ENCODE data around the gene UCHL1. TPM values are rescaled to one million over a fixed set of nuclear protein-coding genes. Genes with fewer than 3 reads are reported as not detected.

The UCHL1 gene
- total RNA-seq, 1 experiment from 2014 or later: 0.54 TPM

- H4K20me1 ChIP-seq (ENCODE audit: insufficient read depth): no peaks in the 10 kb centered on the region
- CTCF ChIA-PET: no interaction called here
- POLR2A ChIA-PET: no interaction called here
- H3K4me1 ChIP-seq (ENCODE audit: control insufficient read depth in 1 of 2, insufficient read depth in 2 of 2, low read length in 2 of 2): no peaks in the 10 kb centered on the region
- H2AFZ ChIP-seq (ENCODE audit: low read depth, low read length, poor library complexity, severe bottlenecking): no peak overlapping the region
- H3K9me2 ChIP-seq (ENCODE audit: insufficient read depth): no peaks in the 10 kb centered on the region
- RAD21 ChIA-PET (ENCODE audit: low non-redundant PET in 1 of 2, low total read pairs in 2 of 2, uncharacterized antibody in 2 of 2, unreplicated experiment in 2 of 2): no interaction called here
- H3K9me3 ChIP-seq (ENCODE audit: control insufficient read depth in 1 of 2, insufficient read depth in 1 of 2, low read depth in 1 of 2, low read length in 2 of 2): peaks cover 0 to 12% of the 10 kb centered on the region in 2 experiments; a peak in 1 of 4 replicates
- no peak overlapping the region for H3K27ac ChIP-seq (ENCODE audit: low read depth, low read length)
- DNase-seq (ENCODE audit: low read depth, low spot score) (no peak), ATAC-seq (no peak)
- intact Hi-C loops (cut with micrococcal nuclease): no loop called here
- no peak overlapping the region for H3K4me2 ChIP-seq (ENCODE audit: low read length)
- H3K9ac ChIP-seq (ENCODE audit: low read length): no peak overlapping the region
- no TSS peak for BruUV-seq (replicated peaks)
- TF ChIP-seq POLR2A (IDR thresholded peaks at IDR 0.05; ENCODE audit: borderline replicate concordance, extremely low read depth, insufficient read depth, insufficient read length) (no peak), SIN3A (IDR thresholded peaks at IDR 0.05; ENCODE audit: low read depth) (no peak), SP1 (IDR thresholded peaks at IDR 0.05; ENCODE audit: low read depth) (no peak), CTCF (IDR thresholded peaks at IDR 0.05 in 2 of 3, conservative IDR thresholded peaks at IDR 0.05 in 1 of 3; ENCODE audit: borderline replicate concordance in 1 of 3, insufficient read depth in 1 of 3, low read depth in 2 of 3, low read length in 2 of 3) (no peak), EZH2phosphoT487 (IDR thresholded peaks at IDR 0.05; ENCODE audit: borderline replicate concordance) (no peak), EZH2 (IDR thresholded peaks at IDR 0.05) (no peak), TCF7L2 (IDR thresholded peaks at IDR 0.05; ENCODE audit: borderline replicate concordance, extremely low read depth, insufficient read depth, insufficient read length) (no peak)
- H3K27me3 ChIP-seq (ENCODE audit: insufficient read depth, low read length): no peaks in the 10 kb centered on the region
- no peaks in the 10 kb centered on the region for H3K36me3 ChIP-seq (ENCODE audit: control insufficient read depth in 1 of 2, insufficient read depth in 2 of 2, low read length in 2 of 2)
- no peak overlapping the region for H3K4me3 ChIP-seq (replicated peaks in 1 of 2; ENCODE audit: low read depth in 1 of 2, low read length in 2 of 2)
- H3K79me2 ChIP-seq (ENCODE audit: insufficient read depth, low read length): no peaks in the 10 kb centered on the region
Measured at GRCh38 chr4:41299486-41299885, 42.8 kb downstream of the UCHL1 start.

DNA sequence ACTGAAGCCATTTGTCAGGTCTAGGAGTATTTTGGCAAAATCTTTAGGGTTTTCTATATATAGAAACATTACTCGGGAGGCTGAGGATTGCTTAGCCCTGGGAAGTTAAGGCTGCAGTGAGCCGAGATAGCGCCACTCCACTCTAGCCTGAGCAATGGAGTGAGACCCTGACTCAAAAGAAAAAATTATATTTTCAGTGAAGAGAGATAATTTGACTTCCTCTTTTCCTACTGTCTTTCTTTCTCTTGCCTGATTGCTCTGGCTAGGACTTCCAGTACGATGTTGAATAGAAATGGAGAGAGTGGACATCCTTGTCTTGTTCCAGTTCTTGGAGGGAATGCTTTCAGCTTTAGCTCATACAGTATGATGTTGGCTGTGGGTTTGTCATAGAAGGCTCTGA is 44.4 kb downstream of the UCHL1 start:
- Histone ChIP-seq H2AFZ (ENCODE audit: low read depth, low read length, poor library complexity, severe bottlenecking) (no peak overlapping the region), H3K4me2 (ENCODE audit: low read length) (no peak overlapping the region), H3K9me3 (ENCODE audit: control insufficient read depth in 1 of 2, insufficient read depth in 1 of 2, low read depth in 1 of 2, low read length in 2 of 2) (no peaks in the 10 kb centered on the region), H3K9ac (ENCODE audit: low read length) (no peak overlapping the region), H3K36me3 (ENCODE audit: control insufficient read depth in 1 of 2, insufficient read depth in 2 of 2, low read length in 2 of 2) (no peaks in the 10 kb centered on the region), H3K79me2 (ENCODE audit: insufficient read depth, low read length) (no peaks in the 10 kb centered on the region), H3K27me3 (ENCODE audit: insufficient read depth, low read length) (no peaks in the 10 kb centered on the region), H4K20me1 (ENCODE audit: insufficient read depth) (no peaks in the 10 kb centered on the region), H3K9me2 (ENCODE audit: insufficient read depth) (no peaks in the 10 kb centered on the region), H3K27ac (ENCODE audit: low read depth, low read length) (no peak overlapping the region), H3K4me3 (replicated peaks in 1 of 2; ENCODE audit: low read depth in 1 of 2, low read length in 2 of 2) (no peak overlapping the region), H3K4me1 (ENCODE audit: control insufficient read depth in 1 of 2, insufficient read depth in 2 of 2, low read length in 2 of 2) (no peaks in the 10 kb centered on the region)
- RAD21 ChIA-PET (ENCODE audit: low non-redundant PET in 1 of 2, low total read pairs in 2 of 2, uncharacterized antibody in 2 of 2, unreplicated experiment in 2 of 2): no interaction called here
- no peak for ATAC-seq
- intact Hi-C loops (cut with micrococcal nuclease): no loop called here
- no peak for DNase-seq (ENCODE audit: low read depth, low spot score)
- POLR2A ChIA-PET: no interaction called here
- no TSS peak for BruUV-seq (replicated peaks)
- CTCF ChIA-PET: no interaction called here
- TF ChIP-seq ELF1 (IDR thresholded peaks at IDR 0.05; ENCODE audit: borderline replicate concordance, low read depth) (no peak), JUND (IDR thresholded peaks at IDR 0.05) (no peak), CEBPB (IDR thresholded peaks at IDR 0.05; ENCODE audit: low read depth) (no peak), TCF7L2 (IDR thresholded peaks at IDR 0.05; ENCODE audit: borderline replicate concordance, extremely low read depth, insufficient read depth, insufficient read length) (no peak), EGR1 (IDR thresholded peaks at IDR 0.05; ENCODE audit: low read depth) (no peak), RAD21 (IDR thresholded peaks at IDR 0.05; ENCODE audit: low read depth) (no peak), CTCF (IDR thresholded peaks at IDR 0.05 in 2 of 3, conservative IDR thresholded peaks at IDR 0.05 in 1 of 3; ENCODE audit: borderline replicate concordance in 1 of 3, insufficient read depth in 1 of 3, low read depth in 2 of 3, low read length in 2 of 3) (no peak), CBX3 (IDR thresholded peaks at IDR 0.05; ENCODE audit: low read depth) (no peak), FOSL1 (IDR thresholded peaks at IDR 0.05; ENCODE audit: low read depth) (no peak)
